ENCODE measurements around the gene CD6. TPM values are rescaled to one million over a fixed set of nuclear protein-coding genes. Genes with fewer than 3 reads are reported as not detected.

The CD6 gene
- total RNA-seq, 3 donors from 2014 or later, result 2.3 to 4.3 (median 2.8) TPM

GRCh38 chr11:61009392-61010275 is 38.2 kb downstream of the CD6 start:
- DNase-seq (no peak), ATAC-seq (no peak)
- Histone ChIP-seq H3K9me3 (no peaks in the 10 kb centered on the region), H3K4me3 (no peak overlapping the region), H3K36me3 (ENCODE audit: low read depth) (no peaks in the 10 kb centered on the region), H3K4me1 (ENCODE audit: low read depth) (peaks cover 14% of the 10 kb centered on the region)
- TF ChIP-seq CTCF (IDR thresholded peaks at IDR 0.05), result no peak
- intact Hi-C loops (cut with DNase I, micrococcal nuclease), result no loop called here

- DNase-seq (no peak), ATAC-seq (no peak)
- TF ChIP-seq CTCF (IDR thresholded peaks at IDR 0.05), result no peak
- H3K9me3 ChIP-seq, result no peaks in the 10 kb centered on the region
- no peak overlapping the region for H3K4me3 ChIP-seq
- peaks cover 14% of the 10 kb centered on the region for H3K4me1 ChIP-seq (ENCODE audit: low read depth)
- intact Hi-C loops (cut with DNase I, micrococcal nuclease), result no loop called here
- no peaks in the 10 kb centered on the region for H3K36me3 ChIP-seq (ENCODE audit: low read depth)
Measured at GRCh38 chr11:61010466-61011228, 39.2 kb downstream of the CD6 start.

- ATAC-seq (no peak), DNase-seq (no peak)
- Histone ChIP-seq H3K4me1 (ENCODE audit: low read depth) (peaks cover 14% of the 10 kb centered on the region), H3K36me3 (ENCODE audit: low read depth) (no peaks in the 10 kb centered on the region), H3K4me3 (no peak overlapping the region), H3K9me3 (no peaks in the 10 kb centered on the region)
- intact Hi-C loops (cut with DNase I, micrococcal nuclease), result no loop called here
- no peak for TF ChIP-seq CTCF (IDR thresholded peaks at IDR 0.05)
Measured at GRCh38 chr11:61011229-61011870, 39.9 kb downstream of the CD6 start.

GRCh38 chr11:61011950-61012736 is 40.7 kb downstream of the CD6 start:
- no peak for DNase-seq
- H3K36me3 ChIP-seq (ENCODE audit: low read depth), result no peaks in the 10 kb centered on the region
- no peak overlapping the region for H3K4me3 ChIP-seq
- no peak for ATAC-seq
- H3K4me1 ChIP-seq (ENCODE audit: low read depth), result peaks cover 12% of the 10 kb centered on the region
- intact Hi-C loops (cut with DNase I, micrococcal nuclease), result no loop called here
- no peaks in the 10 kb centered on the region for H3K9me3 ChIP-seq
- no peak for TF ChIP-seq CTCF (IDR thresholded peaks at IDR 0.05)

- no peak overlapping the region for H3K4me3 ChIP-seq
- intact Hi-C loops (cut with DNase I, micrococcal nuclease), result no loop called here
- H3K4me1 ChIP-seq (ENCODE audit: low read depth), result peaks cover 5% of the 10 kb centered on the region
- ATAC-seq, result no peak
- no peaks in the 10 kb centered on the region for H3K36me3 ChIP-seq (ENCODE audit: low read depth)
- TF ChIP-seq CTCF (IDR thresholded peaks at IDR 0.05), result no peak
- no peaks in the 10 kb centered on the region for H3K9me3 ChIP-seq
- DNase-seq, result no peak
Measured at GRCh38 chr11:61012737-61013215, 41.3 kb downstream of the CD6 start.
